Activated CD4-positive, alpha-beta T cell treated with anti-CD3 and anti-CD28 coated beads, Interleukin-2, amount 50 U/mL, for 24 hours (primary cell): ENCODE results near the gene PPFIBP2.
"Not testable (repeated sequence)": the region's sequence is repeated elsewhere in the genome, so short reads cannot be mapped to it uniquely, and the experiment has no call there.

ENCODE experiments used
- DNase-seq, 2 donors: peaks; one replicate each; pipeline ENCODE4 v3.0.0-alpha.2; 2020; ENCODE audit warnings: low read depth in 1 of 2, low spot score in 1 of 2

The PPFIBP2 gene

GRCh38 chr11:7498193-7498592, 15.6 kb upstream of the PPFIBP2 start:
- no peak for DNase-seq

DNA sequence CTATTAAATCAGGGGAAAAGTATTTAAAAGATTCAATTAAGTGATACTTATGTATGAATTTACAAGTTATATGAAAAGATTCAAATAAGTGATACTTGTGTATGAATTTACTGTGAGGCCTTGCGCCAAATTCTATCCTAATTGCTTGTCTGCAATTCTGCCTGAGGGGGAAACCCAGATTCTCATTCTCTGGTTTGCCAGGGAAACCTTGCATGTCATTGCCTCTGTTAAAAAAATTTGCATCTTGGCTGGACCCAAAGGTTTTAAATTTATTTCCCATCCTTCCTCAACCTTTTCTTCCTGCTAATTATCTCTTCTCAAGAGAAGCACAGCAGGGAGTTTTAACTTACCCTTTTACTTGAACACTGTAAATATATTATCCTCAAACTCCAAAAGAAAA, 14.7 kb upstream of the PPFIBP2 start:
- no peak for DNase-seq

GRCh38 chr11:7500251-7500650, 13.5 kb upstream of the PPFIBP2 start:
- no peak for DNase-seq

GRCh38 chr11:7501251-7501650, 12.5 kb upstream of the PPFIBP2 start:
- DNase-seq = no peak

- no peak for DNase-seq
Observed at GRCh38 chr11:7501894-7502293, 11.9 kb upstream of the PPFIBP2 start.

DNA sequence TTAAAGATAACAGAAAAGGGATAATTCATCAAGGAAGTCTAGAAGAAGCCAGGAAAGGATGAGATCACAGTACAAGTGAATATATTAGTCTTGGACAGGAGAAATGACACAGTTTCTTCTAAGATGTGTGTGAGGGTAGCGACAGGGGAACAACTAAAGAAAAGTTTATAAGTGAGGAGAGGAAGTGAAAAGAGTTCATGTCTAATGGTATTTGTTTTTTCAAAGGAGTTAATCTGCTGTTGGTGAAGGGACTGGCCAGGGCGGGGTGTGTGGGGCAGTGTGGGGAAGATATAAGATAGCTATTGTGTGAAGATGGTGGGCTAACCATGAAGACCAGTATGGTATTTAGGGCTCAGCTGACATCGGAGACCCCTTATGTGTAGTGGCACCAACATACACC, 7.6 kb upstream of the PPFIBP2 start:
- DNase-seq = no peak

GRCh38 chr11:7508087-7508486, 5.7 kb upstream of the PPFIBP2 start:
- no peak for DNase-seq

- DNase-seq = no peak
Observed at GRCh38 chr11:7509966-7510365, 3.8 kb upstream of the PPFIBP2 start.

- DNase-seq = no peak
Observed at GRCh38 chr11:7511401-7511800, 2.4 kb upstream of the PPFIBP2 start.

DNA sequence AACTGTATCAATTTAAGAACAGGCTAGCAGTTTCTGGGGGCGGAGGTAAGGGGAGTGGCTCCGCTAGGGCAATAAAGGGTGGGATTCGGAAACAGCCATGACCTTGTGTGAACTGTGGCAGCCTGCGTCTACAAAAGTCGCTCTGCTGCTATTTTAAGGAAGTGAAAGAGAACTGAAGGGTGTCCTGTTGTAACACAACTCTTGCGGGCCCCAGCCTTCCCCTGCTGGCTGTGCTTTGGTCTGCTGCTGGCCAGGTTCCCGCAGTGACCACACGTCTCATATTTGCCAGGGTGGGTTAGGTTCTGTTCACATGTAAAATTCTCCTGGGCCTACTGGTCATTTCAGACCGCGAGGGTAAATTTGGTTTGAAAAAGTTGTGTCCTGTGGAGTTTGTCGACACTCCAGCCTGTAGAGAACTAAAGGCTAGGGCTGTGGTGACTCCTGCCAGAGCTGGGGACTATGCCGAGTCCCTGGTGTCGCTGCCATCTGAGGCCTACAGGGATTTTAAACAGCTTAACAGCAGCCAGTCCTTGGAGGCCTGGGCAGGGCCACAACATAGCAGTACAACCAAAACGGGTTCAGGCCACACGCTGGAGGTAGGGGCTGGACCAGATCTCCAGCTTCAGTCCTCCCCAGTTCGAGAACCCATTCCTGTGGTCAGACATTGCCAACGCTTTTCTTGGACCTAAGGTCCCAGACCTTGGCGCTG, 1.1 kb upstream of the PPFIBP2 start:
- DNase-seq = peak in 1 of 2 donors; percentile 21

GRCh38 chr11:7514099-7514591, 346 bp downstream of the PPFIBP2 start:
- no peak for DNase-seq

DNA sequence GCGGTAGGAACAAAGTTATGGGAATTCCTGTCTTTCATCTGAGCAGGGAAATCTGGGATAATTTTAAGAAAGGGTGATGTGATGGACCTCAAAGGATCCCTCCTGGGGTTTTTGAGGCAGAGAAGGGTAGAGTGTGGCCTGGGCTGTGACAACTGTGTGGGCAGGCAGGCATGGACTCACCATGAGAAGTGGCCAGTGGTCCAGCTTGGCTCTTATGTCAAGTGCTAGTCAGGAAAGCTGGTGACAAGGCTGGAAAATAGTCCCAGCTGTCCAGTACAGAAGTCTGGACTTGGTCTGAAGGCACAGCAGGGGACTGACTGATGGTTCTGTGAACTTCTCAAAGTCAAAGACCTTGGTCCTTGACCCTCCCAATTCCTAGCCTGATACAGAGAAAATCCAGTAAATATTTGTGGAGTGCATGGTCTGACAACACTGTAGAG, 1.7 kb downstream of the PPFIBP2 start:
- no peak for DNase-seq

DNA sequence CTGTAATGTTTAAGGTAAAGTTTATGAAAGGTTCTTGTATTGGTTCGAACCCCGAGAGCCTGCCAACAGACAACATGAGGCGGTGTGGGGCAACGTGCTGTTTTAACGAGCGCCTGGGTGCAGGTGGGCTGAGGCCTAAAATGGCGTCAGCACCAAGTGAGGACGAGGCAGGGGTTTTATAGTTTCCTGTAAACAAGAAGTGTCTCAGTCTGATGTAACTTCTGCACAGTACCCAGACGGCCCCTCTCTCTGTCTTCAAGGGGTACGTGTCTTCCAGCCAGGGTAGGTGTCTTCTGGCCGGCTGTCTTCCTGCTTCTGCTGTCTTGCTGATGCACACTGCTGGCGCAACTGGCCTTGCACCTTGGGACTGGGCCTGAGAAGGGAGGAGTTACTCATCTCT, 2.7 kb downstream of the PPFIBP2 start:
- DNase-seq = no peak

DNA sequence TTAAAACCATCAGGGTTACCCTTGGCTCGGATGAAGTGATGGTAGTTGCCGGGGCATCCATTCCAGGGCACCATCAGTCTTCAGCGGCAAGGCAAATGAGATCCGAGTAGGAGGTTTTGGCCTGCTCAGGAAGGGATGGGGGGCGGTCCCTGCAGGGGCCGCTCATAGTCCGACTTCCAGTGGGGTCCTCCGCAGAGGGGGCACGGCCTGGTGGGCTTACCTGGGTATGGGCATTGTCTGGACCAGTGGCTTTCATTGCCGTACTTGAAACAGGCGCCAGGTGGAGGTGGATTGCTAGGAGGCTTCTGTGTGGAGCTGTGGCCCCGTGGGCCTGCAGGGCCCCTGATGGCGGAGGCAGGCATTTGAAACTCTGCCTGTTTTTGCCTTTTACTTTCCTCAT, 3.9 kb downstream of the PPFIBP2 start:
- DNase-seq = not testable (repeated sequence)

- DNase-seq = no peak
Observed at GRCh38 chr11:7518811-7519562, 5.2 kb downstream of the PPFIBP2 start.

- DNase-seq = no peak
Observed at GRCh38 chr11:7520011-7520942, 6.5 kb downstream of the PPFIBP2 start.

GRCh38 chr11:7520981-7521487, 7.2 kb downstream of the PPFIBP2 start:
- no peak for DNase-seq

DNA sequence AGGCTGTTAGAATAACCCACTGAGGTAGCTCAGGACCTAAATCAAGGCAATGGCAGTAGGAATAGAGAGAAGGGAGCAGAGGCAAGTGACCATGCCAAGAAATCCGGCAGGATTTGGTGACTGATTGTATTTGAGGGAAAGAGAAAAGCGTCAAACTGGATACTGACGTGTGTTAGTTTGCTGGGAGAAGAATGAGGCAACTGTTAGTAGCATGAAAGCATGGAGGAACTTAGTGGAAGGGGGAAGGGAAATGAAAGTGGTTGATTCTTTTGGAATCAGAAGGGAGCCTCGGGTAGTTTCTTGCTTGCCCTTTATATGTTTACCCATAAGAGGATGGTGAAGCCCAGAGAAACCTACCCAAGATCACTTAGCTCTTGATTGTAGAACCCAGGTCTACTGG, 8.3 kb downstream of the PPFIBP2 start:
- no peak for DNase-seq

DNA sequence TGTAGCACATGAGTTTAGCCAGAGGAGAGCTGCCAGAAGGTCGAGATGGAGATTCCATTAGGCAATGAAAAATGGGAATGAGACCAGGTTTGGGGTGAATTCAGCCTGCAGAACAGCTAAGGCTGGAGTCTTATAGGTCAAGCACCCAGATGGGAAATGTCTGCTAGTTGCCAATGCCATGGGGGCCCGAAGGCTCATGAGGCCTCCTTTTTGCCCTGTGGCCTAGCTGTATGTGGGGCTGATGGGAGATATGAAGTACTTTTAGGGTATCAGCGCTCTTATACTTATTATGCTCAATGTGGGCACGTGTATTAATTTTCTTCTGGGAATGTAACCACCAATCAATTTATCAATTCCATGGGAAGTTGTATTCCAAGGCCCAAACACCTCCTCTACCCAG, 8.7 kb downstream of the PPFIBP2 start:
- no peak for DNase-seq

DNA sequence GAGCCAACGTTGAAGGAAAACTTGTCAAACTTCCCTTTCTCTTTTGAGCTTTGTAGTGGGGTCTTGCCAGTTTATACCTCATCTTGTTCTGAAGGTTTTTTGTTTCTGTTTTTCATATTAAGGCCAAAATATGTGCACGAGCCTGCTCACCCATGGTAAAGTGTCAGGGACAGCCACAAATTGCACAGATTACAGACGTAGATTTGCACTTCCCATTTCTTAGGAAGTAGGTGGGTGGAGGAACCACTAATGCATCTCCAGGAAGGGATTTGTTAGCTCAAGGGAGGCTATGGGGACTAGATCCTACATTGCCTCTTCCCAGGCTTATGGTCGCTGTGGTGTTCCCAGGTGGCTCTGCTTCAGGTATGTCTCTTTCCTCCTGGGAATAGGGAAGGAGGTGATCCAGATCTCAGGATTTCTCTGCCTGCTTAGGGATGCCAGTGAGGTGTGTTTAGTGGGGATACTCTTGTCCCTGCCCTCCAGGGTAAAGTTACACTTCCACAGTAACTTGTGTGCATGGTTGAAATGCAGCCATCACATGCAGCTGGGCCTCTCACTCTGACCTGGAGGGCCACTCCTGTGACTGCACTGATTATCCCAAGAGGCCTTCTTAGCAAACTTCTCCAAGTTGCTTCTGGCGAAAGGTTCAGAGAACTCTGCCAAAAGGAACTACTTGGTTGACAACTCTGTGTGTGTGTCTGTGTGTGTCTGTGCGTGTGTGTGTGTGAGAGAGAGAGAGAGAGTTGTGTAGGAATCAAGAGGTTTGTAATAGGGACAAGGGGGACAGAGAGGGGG, 9.8 kb downstream of the PPFIBP2 start:
- no peak for DNase-seq
